Medulla oblongata (tissue), 1 donor: ENCODE results near the gene PRDM5.

Source experiments
- DNase-seq: peaks from one replicate; pipeline ENCODE4 v3.0.0-alpha.2; 2015; ENCODE audit errors: extremely low spot score

PRDM5 gene

GRCh38 chr4:120709991-120710390 is 212.5 kb downstream of the PRDM5 start:
- no peak for DNase-seq

DNA sequence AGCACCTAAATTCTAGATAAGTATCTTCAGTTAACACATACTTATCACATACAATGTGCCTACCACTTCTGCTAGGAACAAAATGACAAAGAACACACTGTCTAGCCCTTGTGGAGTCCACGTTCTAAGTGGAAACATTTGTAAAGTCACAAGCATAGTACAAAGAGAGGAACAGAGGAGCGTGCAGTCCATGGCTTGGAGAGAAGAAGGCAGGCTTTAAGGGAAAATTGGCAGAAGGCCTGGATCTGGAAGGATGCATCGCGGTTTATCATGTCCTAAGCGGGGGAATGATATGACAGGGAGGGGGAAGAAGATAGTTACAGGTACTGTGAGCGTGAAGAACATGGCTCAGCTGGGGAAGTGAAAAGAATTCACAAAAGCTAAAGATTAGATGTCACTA is 218.0 kb downstream of the PRDM5 start:
- peak; percentile 20 for DNase-seq

DNA sequence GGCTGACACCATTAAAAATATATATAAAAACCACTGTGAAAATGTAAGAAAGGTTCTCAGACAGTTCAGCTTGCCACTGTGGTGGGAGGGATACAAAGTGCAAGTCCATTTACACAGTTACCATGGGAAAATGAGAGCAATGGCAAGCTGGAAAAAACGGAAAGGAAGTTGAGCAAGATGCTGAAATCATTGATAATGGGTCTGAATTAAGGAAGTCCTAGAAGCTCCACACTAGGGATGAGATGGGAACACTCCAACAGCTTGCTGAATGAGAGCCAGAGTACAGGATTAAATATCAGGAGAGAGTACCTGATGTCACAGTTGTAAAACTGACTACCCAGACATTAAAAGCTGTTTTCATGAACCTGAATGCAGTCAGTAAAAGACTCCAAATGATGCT is 218.6 kb downstream of the PRDM5 start:
- DNase-seq, result no peak

DNA sequence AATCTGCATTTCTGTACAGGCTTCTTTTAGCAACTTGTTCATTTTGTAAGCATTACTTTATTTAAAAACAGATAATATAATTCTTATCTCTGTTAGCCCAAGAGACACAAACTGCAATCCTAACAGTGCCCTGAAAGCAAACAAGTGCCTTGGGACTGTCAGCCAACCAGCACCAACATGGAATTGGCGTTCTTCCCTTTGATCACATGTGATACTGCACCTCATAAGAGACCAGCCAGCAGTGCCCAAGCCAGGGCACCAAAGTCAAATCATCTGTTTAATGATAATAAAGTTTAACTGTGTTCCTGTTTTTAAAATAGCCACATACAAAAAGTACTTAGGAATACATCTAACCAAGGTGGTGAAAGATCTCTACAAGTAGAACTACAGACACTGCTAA is 223.2 kb downstream of the PRDM5 start:
- no peak for DNase-seq

DNA sequence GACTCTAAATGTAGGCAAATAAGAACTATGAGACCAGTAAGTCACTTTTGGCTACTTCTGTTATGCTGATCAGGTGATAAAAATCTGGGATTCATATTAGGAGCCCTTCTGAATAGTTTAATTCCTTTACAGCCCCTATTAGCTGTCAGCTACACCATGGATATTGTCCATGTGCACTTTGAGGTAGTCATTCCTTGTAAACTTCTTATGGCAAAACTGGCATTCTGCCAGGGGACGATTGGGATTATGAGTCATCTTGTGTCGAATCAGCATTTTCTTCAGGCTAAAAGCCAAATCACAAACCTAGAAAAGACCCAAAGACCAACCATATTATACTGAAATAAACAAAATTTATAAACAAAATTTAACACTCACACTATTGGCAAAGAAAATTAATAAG is 227.6 kb downstream of the PRDM5 start:
- no peak for DNase-seq

- DNase-seq, result no peak
Observed at GRCh38 chr4:120693816-120694215, 228.7 kb downstream of the PRDM5 start.

GRCh38 chr4:120692964-120693363 is 229.6 kb downstream of the PRDM5 start:
- no peak for DNase-seq

DNA sequence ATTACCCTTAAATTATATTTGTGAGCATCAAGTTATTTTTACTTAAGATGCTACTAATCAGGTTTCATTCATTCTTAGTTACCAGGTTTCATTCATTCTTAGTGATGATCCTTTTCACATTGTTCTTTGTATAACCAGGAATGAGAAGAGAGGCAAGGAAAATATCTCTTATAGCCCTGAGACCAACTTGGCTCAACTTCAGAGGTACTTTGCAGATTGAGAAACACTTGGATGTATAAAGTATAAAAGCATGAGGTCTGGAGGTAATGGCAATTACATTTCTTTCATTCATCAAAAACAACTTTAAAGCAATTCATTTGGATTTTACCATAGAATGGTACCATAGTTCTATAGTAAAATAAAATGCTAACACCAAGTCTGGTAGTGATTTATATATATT is 231.0 kb downstream of the PRDM5 start:
- DNase-seq, result no peak

- no peak for DNase-seq
Observed at GRCh38 chr4:120691106-120691505, 231.4 kb downstream of the PRDM5 start.

- no peak for DNase-seq
Observed at GRCh38 chr4:120688791-120689190, 233.7 kb downstream of the PRDM5 start.

GRCh38 chr4:120685756-120686278 is 236.7 kb downstream of the PRDM5 start:
- DNase-seq, result no peak

- no peak for DNase-seq
Observed at GRCh38 chr4:120683897-120684540, 238.5 kb downstream of the PRDM5 start.

DNA sequence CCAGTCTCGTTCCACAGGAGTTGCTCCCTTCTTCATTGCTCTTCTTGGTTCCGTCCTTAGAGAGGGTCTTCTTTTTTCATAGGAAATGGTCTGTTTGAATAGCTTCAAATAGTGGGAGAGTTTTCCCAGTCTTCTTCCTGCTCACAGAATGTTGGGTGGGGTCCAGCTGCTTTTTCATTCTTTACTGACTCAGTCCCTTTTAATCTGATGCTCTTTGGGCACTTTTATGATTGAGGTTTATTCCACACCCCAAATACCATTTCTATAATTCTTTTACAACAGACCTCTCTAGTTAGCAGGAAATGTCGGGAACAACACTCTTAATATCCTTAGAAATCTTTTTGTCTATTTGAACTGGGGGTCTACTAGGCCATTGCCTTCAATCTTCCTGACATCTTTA is 239.5 kb downstream of the PRDM5 start:
- DNase-seq, result no peak

DNA sequence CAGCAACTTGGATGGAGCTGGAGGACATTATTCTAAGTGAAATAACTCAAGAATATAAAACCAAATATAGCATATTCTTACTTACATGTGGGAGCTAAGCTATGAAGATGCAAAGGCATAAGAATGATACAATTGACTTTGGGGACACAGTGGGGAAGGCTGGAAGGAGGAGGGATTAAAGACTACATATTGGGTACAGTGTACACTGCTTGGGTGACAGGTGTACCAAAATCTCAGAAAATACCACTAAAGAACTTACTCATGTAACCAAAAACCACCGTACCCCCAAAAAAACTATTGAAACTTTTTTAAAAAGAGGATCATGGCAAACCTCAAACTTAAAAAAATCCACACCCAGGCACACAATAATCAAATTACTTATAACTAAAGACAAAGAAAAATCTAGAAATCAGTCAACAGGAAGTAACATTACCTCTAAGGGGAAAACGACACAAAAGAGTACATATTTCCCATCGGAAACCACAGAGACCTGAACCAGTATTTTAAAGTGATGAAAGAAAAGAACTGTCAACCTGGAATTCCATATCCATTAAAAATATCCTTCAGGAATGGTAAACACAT is 241.8 kb downstream of the PRDM5 start:
- DNase-seq, result no peak

DNA sequence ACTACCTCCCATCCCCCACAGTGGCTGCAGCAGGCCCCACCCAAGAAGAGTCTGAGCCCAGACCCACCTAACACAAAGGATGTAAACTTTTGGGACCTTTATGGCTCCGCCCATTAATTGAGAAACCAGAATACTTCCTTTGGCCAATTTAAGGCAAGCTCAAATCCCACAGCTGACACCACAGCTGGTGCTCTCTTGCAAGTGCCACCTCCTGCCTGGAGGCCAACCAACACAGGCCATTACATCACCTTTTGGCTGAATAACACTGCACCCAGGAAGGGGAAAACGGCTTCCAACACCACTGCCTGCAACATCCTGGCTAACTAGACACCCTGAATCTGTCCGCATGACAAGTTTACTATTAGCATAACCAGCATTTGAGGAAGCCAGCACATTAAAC is 248.8 kb downstream of the PRDM5 start:
- no peak for DNase-seq

DNA sequence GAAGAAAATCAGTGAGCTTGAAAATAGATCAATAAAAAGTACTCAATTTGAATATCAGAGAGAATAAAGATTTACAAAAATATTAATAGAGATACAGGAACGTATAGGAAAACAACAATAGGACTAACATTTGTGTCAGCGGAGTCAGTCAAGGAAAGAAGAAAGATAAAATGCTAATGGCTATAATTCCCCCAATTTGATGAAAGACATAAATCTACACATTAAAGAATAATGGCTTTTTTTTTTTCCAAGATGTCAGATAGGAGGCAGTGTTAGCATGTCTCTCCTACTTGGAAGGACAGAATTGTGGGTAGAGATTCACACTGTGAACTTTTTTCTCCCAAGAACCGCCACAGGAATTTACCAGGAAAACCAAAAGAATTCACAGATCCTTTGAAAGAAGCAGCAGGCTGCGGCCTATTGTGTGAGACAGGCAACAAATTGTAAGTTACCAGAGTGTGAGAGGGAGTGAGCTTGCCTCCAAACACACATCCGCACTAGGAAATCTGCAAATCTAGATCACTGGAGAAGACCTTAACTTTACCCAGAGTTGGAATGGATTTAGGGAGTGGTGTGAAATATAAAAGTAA is 249.9 kb downstream of the PRDM5 start:
- DNase-seq, result no peak

- DNase-seq, result no peak
Observed at GRCh38 chr4:120672076-120672475, 250.4 kb downstream of the PRDM5 start.

DNA sequence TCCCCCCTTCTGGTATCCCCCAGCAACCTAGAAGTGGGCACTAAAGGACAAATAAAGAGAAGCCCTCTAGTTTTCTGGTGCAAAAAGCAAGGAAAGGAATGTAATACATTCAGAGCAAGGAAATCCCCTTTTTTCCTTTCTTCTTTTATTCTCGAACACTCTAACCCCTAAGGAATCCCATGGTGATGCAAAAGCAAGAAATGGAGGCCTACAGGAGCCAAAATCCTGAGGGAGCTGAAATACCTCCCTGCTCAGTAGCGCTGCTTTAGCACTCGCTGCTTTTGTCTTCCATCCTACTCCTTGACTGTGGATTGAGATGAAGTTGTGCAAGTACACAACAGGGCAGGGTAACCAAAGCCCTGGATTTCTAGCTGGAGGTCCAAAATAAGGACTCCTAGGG is 251.0 kb downstream of the PRDM5 start:
- no peak for DNase-seq

DNA sequence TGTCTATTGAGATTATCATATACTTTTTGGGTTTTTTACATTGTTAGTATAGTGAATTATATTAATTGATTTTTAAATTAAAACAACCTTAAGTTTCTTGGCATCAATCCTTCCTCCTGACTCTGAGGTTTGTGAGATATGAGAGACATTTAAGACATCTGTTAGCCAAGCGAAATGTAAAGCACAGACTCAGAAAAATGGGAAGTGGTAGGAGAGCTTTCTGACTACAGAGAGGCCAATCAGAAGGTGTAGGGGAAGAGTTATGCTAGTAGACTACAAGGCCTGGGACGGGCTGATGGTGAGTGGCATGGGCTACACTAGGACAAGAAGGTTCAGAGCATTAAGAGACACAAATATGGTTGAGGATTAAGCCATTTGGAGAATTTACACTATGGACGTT is 255.4 kb downstream of the PRDM5 start:
- no peak for DNase-seq

GRCh38 chr4:120664851-120665250 is 257.7 kb downstream of the PRDM5 start:
- no peak for DNase-seq

- DNase-seq, result no peak
Observed at GRCh38 chr4:120659616-120660170, 262.8 kb downstream of the PRDM5 start.

DNA sequence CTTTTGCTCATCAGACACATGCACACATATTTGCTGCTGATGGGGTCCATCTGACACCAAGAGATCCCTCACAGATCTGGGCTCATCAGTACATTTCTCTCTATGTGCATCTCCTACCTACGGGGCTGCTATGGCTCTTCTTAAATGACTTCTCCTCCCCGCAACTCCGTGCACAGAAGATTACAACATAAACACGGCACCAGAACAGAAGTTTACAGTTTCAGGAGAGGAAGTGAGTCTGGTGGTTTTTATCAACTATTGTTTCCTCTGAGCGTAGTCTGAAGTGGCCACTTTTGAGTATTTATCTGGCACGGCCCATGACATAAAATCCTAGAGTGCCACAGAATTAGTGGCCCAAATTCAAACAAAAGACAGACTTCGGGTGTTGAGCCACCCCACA is 263.8 kb downstream of the PRDM5 start:
- DNase-seq, result no peak
